ENCODE measurements around the gene PGM5. TPM values are rescaled to one million over a fixed set of nuclear protein-coding genes. Genes with fewer than 3 reads are reported as not detected.
"Not testable (repeated sequence)": the region's sequence is repeated elsewhere in the genome, so short reads cannot be mapped to it uniquely, and the experiment has no call there.

PGM5 gene
- total and polyA plus RNA-seq, 2 of the 4 experiments (the other 2 are of a cell fraction), result 8.3 to 14.7 TPM

- H3K79me1 ChIP-seq (ENCODE audit: low read depth in 1 of 2, low read length in 2 of 2); H4K91ac ChIP-seq (ENCODE audit: insufficient read depth, low read depth, low read length); H3K4me3 ChIP-seq (ENCODE audit: insufficient read depth, low read depth, low read length); H3K9me3 ChIP-seq (ENCODE audit: control insufficient read depth, insufficient read depth, low read length); H2BK15ac ChIP-seq (ENCODE audit: low read depth, low read length); H2AK9ac ChIP-seq (replicated peaks; ENCODE audit: low read depth, low read length, poor library complexity); H3K9ac ChIP-seq (ENCODE audit: low read depth, low read length); H2AFZ ChIP-seq (replicated peaks; ENCODE audit: low read length, poor library complexity); H4K8ac ChIP-seq (ENCODE audit: low read depth in 2 of 2, low read length in 2 of 2); H3K36me3 ChIP-seq (ENCODE audit: control insufficient read depth, insufficient read depth, low read length); H3K9me1 ChIP-seq (ENCODE audit: insufficient read depth, low read length); POLR2A ChIA-PET (ENCODE audit: unreplicated experiment); H3K18ac ChIP-seq (ENCODE audit: low read depth, low read length); H3K4me2 ChIP-seq (ENCODE audit: low read depth, low read length); in situ Hi-C loops (cut with MboI; ENCODE audit: low sequenced_read_pairs); dilution Hi-C loops (cut with HindIII; ENCODE audit: low sequenced_read_pairs, unreplicated experiment); H3K14ac ChIP-seq (replicated peaks; ENCODE audit: low read depth, low read length); H3K4ac ChIP-seq (ENCODE audit: low read depth, low read length); H3K23ac ChIP-seq (ENCODE audit: low read depth, low read length); H3K27me3 ChIP-seq (ENCODE audit: control insufficient read depth, insufficient read depth, low read length); H2AK5ac ChIP-seq (ENCODE audit: low read depth, low read length); DNase-seq; ATAC-seq (ENCODE audit: low read depth); H4K5ac ChIP-seq (ENCODE audit: low read depth, low read length); BruUV-seq (replicated peaks); H2BK5ac ChIP-seq (ENCODE audit: low read depth, low read length, poor library complexity, severe bottlenecking); H3K4me1 ChIP-seq (ENCODE audit: control insufficient read depth, insufficient read depth, low read length); H4K20me1 ChIP-seq (ENCODE audit: insufficient read depth, low read length); H3K27ac ChIP-seq (ENCODE audit: insufficient read depth, low read length); H2BK20ac ChIP-seq (ENCODE audit: low read depth, low read length); H2BK120ac ChIP-seq (ENCODE audit: low read depth, low read length); H3K56ac ChIP-seq (ENCODE audit: extremely low read depth, insufficient read depth, low read length): not testable (repeated sequence)
- intact Hi-C loops (cut with micrococcal nuclease), result loop anchor here (2.0 to 10.0 kb wide), 2 partner anchors 164 to 652 kb away; no protein-coding TSS in a partner anchor
- CTCF ChIA-PET, result interaction anchor here (0.6 kb wide), 2 partner anchors 164 to 217 kb away, joined by 3 to 4 read pairs; no protein-coding TSS in a partner anchor
- no CpG with 5 or more reads among the region's 4 CpGs for WGBS, 2 experiments (ENCODE audit: extremely low coverage in 2 of 2, insufficient read length in 1 of 2)
Observed at GRCh38 chr9:68343242-68343641, 13.2 kb upstream of the PGM5 start.

GRCh38 chr9:68343992-68344391 lies 12.4 kb upstream of the PGM5 start:
- WGBS, 2 experiments (ENCODE audit: extremely low coverage in 2 of 2, insufficient read length in 1 of 2), result no CpG with 5 or more reads among the region's 4 CpGs
- H3K4me2 ChIP-seq (ENCODE audit: low read depth, low read length); H2AK9ac ChIP-seq (replicated peaks; ENCODE audit: low read depth, low read length, poor library complexity); H2AFZ ChIP-seq (replicated peaks; ENCODE audit: low read length, poor library complexity); H3K27me3 ChIP-seq (ENCODE audit: control insufficient read depth, insufficient read depth, low read length); H3K4ac ChIP-seq (ENCODE audit: low read depth, low read length); H3K18ac ChIP-seq (ENCODE audit: low read depth, low read length); H3K9me1 ChIP-seq (ENCODE audit: insufficient read depth, low read length); H4K20me1 ChIP-seq (ENCODE audit: insufficient read depth, low read length); DNase-seq; H3K4me3 ChIP-seq (ENCODE audit: insufficient read depth, low read depth, low read length); H3K36me3 ChIP-seq (ENCODE audit: control insufficient read depth, insufficient read depth, low read length); H2AK5ac ChIP-seq (ENCODE audit: low read depth, low read length); H3K14ac ChIP-seq (replicated peaks; ENCODE audit: low read depth, low read length); H3K4me1 ChIP-seq (ENCODE audit: control insufficient read depth, insufficient read depth, low read length); dilution Hi-C loops (cut with HindIII; ENCODE audit: low sequenced_read_pairs, unreplicated experiment); CTCF ChIA-PET; H4K5ac ChIP-seq (ENCODE audit: low read depth, low read length); H3K9ac ChIP-seq (ENCODE audit: low read depth, low read length); H3K27ac ChIP-seq (ENCODE audit: insufficient read depth, low read length); ATAC-seq (ENCODE audit: low read depth); H2BK120ac ChIP-seq (ENCODE audit: low read depth, low read length); H3K9me3 ChIP-seq (ENCODE audit: control insufficient read depth, insufficient read depth, low read length); in situ Hi-C loops (cut with MboI; ENCODE audit: low sequenced_read_pairs); BruUV-seq (replicated peaks); H4K91ac ChIP-seq (ENCODE audit: insufficient read depth, low read depth, low read length); H4K8ac ChIP-seq (ENCODE audit: low read depth in 2 of 2, low read length in 2 of 2); POLR2A ChIA-PET (ENCODE audit: unreplicated experiment); H2BK20ac ChIP-seq (ENCODE audit: low read depth, low read length); H2BK15ac ChIP-seq (ENCODE audit: low read depth, low read length); H3K23ac ChIP-seq (ENCODE audit: low read depth, low read length); H2BK5ac ChIP-seq (ENCODE audit: low read depth, low read length, poor library complexity, severe bottlenecking); H3K56ac ChIP-seq (ENCODE audit: extremely low read depth, insufficient read depth, low read length); H3K79me1 ChIP-seq (ENCODE audit: low read depth in 1 of 2, low read length in 2 of 2): not testable (repeated sequence)
- intact Hi-C loops (cut with micrococcal nuclease), result loop anchor here (2.0 to 10.0 kb wide), 2 partner anchors 163 to 651 kb away; no protein-coding TSS in a partner anchor
